ENCODE measurements around the gene TRMU.
A peak's percentile ranks its signal among the peaks of the same experiment; 100 is the strongest.

GRCh38 chr22:46350646-46351045 lies 15.1 kb downstream of the TRMU start:
- TF ChIP-seq POLR2AphosphoS5 (IDR thresholded peaks at IDR 0.05) (peak in 1 of 3 donors; percentile 58), CTCF (IDR thresholded peaks at IDR 0.05 in 8 of 11, conservative IDR thresholded peaks at IDR 0.05 in 3 of 11) (no peak), POLR2A (IDR thresholded peaks at IDR 0.05) (no peak)
